Hematopoietic multipotent progenitor cell treated with erythropoietin and hydrocortisone succinate and interleukin-3 and kit ligand, for 4 days (in vitro differentiated cells): ENCODE results near the gene SGPP2.
A peak's percentile ranks its signal among the peaks of the same experiment; 100 is the strongest.
"Not testable (repeated sequence)": the region's sequence is repeated elsewhere in the genome, so short reads cannot be mapped to it uniquely, and the experiment has no call there.

Source experiments
- DNase-seq: peaks from one replicate; pipeline ENCODE4 v3.0.0-alpha.2; 2015

The SGPP2 gene

DNA sequence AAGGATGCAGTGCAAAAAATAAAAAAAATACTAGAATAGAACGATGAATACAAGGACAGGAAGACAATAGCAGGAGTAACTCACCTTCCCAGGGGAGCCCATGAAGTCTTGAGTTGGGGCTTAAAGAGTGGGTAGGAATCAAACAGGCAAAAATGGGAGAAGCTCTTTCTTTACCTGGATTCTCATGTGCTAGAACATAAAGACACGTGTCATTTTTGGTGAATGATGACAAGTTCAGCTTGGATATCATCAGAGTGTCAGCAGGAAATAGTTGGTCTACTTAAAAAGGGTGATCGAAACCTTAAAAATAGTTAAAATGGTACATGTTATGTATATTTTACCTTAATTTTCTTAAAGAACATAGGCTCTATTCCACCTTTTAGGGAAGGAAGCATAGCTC lies 5.7 kb downstream of the SGPP2 start:
- no peak for DNase-seq

DNA sequence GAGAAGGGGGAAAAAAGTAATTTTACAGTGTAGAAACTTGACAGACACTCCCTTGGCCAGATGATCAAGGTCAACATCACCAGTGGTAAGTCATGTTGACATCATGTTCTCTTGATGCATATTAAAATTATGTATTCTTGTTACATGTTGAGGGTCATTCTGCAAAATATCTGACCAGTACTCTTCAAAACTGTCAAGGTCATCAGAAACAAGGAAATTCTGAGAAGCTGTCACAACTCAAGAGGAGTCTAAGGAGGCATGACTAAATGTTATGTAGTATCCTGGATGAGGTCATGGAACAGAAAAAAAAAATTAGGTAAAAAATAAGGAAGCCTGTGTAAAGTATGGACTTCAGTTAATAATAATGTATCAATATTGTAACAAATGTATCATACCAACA lies 6.3 kb downstream of the SGPP2 start:
- DNase-seq, result no peak

- no peak for DNase-seq
Measured at GRCh38 chr2:222431869-222432268, 7.5 kb downstream of the SGPP2 start.

DNA sequence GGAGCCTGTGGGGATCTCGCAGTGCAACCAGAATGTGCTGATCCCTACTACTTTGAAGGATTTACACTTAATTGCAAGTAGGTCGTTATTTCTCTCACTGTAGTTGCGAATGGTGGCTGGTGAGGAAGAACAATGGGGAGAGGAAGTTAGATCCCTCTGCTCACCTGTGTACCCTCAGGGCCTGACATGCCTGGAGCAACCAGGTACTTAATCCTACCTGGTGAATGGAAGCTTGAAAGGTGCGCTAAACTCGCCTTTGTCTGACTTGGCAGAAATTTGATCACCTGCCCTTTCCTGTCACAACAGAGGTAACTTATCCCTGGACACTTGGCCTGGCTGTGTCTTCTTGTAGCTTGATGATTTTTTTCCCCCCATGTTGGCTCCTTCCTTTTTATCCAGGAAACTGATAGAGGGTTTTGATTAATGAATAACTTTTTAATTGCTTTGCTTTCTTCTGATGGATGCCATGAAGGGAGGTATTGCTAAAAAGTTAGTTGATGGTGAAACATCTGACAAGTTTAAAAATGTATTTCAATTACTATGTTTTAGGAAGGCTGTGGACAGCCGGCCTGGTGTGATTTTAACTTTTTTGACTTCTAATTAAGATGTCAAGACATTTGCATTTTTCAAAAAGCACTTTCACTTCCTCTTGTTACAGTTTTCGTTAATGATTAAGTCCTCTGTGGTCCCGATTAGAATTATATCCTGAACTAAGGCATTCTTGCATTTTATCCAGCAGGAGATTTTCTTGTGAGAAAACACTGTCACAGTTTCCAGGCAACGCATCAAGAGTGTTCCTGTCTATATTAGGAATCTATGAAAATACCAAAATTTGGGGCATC lies 9.2 kb downstream of the SGPP2 start:
- no peak for DNase-seq

- DNase-seq, result no peak
Measured at GRCh38 chr2:222434204-222434603, 9.9 kb downstream of the SGPP2 start.

GRCh38 chr2:222435400-222436039 lies 11.2 kb downstream of the SGPP2 start:
- DNase-seq, result not testable (repeated sequence)

DNA sequence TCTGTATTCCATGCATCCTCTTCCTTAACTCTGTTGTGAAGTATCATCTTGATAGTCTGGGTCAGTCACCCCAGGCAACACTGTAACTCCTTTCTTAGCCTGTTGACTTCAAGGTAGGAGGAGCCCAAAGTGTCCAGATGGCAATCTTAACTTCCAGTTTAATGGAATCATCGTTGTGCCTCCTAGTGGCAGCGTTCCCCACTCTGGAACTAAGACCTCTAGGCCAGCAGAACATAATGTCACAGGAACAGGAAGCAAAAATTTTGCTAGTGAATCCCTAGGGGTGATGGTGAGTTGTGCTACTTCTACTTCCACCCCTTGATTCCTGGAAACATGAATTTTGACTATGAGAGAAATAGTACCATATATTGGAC lies 11.7 kb downstream of the SGPP2 start:
- DNase-seq, result no peak

GRCh38 chr2:222439692-222440091 lies 15.3 kb downstream of the SGPP2 start:
- no peak for DNase-seq

DNA sequence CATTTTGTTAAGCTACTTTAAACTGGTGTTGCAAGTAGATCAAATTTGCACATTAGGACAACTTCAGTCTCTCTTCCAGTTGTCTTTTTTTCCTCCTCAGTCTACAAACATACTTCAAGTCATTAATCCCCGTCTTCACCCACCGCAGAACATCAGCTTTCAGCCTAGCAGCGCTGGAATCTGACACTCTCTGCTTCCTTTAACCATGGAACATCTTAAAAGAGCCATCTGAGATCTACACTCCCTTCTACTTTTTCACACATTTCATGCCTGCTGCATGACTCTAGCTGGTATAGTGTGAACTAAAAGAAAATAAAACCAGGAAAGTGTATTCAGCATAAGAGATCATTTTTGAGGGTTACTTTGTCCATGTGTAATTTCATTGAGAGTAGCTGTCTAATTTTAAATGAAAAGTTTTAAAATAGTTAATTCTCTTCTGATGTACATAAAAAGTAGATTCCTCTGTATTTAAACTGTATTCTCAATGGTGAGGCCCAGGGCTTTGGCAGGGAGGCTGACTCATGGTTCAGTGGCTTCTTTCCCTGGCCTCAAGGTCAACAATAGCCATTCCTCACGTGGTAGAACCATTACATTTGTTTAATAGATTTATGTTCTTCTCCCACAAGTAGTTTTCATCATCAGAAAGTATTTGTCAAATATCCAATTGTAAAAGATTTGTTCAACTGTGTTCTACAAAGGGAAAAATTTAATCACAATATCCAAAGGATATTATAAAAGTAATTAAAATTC lies 16.5 kb downstream of the SGPP2 start:
- DNase-seq, result no peak

GRCh38 chr2:222442665-222443064 lies 18.3 kb downstream of the SGPP2 start:
- DNase-seq, result no peak

DNA sequence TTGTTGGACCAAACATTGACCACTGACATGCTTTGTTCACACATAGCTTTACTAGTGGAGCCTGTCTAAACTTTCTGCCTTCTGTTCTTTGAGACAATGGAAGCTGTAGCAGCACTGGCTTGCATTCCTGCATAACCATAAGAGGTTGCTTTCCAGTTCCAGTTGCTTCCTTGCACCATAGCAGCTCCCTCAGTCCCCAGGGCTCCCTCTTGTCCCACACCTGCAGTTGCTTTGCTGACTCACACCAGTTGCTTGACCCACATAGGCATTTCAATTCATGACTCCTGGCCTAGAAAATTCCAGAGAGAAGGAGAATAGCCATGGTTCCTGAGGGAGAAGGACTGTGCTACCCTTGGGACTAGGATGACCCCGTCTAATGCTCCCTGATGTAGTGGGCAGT lies 20.9 kb downstream of the SGPP2 start:
- no peak for DNase-seq

DNA sequence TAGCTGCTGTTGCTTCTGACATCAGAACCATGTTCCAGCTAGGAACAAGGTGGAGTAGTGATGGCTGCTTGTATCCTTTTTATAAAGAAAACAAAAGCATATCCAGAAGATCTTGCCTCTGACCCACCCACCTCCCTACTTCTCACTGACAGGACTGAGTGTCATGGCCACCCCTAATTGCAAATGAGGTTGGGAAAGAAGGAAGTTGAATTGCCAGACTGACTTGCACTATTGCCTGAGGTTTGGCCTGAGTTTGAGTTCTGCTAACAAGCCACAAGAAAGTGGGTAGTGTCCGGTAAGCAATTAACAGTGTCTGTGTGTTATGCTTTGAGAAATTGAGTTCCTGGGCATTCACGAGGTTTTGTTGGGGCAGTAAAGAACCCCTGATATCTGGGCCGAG lies 22.8 kb downstream of the SGPP2 start:
- DNase-seq, result peak; percentile 28

DNA sequence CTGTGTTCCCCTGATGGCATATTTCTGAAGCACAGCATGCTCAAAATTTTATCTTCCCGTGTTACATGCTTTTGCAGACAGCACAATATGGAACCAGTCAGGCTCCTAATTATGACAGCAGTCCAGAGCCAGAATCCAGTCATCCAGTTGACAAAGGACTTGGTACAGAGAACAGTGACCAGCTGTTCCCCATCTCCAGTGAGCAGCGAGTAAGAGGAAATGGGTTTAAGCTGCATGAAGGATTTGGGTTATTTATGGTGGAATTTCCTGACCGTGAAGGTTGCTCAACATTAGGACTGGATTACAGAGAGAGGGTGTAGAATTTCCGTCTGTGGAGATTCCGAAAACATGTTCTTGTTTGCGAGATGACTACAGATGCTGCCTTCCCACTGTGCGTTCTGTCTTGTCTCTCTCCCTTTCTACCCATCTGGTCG lies 24.4 kb downstream of the SGPP2 start:
- peak; percentile 6 for DNase-seq

- no peak for DNase-seq
Measured at GRCh38 chr2:222450021-222450420, 25.7 kb downstream of the SGPP2 start.

DNA sequence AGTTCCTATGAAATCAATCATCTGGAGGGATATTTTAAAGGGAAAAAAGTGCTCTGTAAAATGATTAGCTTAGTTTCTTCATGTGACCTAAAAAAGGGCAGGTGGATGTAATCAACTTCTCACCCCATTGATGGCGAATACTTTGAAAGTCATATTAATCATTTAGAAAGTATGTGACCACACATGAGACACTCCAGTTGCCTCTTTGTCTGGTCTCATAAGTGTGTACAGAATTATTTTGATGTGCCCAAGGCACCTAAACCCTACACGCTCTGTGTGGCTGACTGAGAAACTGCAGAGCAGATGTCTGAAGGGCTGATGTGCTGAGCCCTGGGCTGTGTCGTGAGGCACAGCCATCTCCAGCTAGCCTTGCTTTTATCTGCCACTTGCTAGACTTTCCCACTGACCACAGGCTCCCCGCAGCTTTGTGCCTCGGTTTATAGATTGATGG lies 26.9 kb downstream of the SGPP2 start:
- no peak for DNase-seq

DNA sequence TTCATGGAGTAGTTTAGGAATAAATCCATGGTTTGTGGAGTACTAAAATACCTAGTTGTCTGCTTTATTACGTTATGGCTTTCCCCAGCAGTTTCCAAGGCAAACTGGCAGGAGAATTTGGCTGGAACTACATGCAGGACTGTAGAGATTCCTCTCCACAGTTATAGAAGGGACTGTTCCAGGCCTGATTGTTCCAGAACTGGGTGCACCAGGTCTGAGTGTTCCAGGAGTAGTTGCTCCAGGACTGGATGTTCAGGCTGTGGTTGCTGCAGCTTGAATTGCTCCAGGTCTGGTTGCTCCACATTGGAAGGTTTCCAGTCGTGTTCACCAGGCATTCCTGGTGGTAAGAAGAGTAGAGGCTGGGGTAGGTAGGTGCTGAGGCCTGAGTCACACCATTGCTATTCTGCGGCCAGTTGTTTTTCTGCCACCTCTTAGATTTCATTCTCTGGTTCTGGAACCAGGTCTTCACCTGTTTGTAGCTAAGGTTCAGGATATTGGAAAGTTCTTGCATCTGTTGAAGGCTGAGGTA lies 28.1 kb downstream of the SGPP2 start:
- no peak for DNase-seq

GRCh38 chr2:222456479-222457077 lies 32.2 kb downstream of the SGPP2 start:
- DNase-seq, result no peak

DNA sequence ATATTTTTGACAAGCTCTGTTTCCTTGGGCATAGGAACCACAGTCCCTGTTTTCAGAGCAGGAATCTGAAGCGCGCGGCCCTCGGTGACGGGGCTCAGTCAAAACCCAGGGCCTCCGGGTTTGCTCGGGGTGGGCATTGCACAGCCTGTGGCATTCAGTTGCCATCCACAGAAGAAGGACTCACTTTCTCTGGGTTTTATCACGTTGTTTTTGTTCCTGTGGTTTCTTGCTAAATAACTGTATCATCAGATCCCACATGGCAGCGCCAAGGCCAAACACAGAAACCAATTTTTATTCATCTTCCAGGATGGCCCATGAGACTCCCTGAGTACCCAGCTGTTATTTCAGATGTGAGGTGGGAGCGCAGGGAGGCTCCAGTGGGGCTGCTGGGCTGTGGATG lies 35.6 kb downstream of the SGPP2 start:
- no peak for DNase-seq

DNA sequence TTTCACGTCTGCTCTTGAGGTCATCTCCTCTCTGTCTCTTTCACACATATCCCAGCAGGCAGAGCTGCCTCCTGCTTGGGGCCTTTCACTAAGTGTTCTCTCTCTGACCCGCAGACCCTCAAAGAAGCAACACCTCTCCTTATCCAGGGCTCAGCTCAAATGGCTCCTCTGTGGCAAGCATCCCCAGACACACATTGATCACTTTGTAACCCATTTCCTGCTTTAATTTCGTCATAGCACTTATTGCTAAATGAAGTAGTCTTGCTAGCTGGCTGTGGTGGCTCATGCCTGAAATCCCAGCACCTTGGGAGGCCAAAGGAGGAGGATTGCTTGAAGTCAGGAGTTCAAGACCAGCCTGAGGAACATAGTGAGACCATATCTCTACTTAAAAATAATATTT lies 41.4 kb downstream of the SGPP2 start:
- peak; percentile 13 for DNase-seq

DNA sequence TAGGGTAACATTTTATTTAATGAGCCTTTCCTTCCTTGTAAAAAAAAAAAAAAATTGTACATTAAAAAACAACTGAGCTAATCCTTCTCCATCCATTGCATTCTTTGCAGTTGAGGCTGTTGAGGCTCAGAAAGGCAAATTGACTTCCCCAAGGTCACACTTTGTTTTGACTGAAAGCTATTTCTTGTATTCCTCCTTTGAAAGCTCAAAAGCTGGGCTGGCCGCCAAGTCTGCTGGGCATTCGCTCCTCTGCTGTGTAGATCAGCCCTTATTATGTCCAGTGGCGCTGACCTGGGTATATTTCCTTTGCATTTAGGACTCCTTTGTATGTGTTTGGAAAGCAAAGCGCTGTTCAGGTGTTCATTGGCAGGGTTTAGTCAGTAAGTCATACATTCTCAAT lies 44.0 kb downstream of the SGPP2 start:
- no peak for DNase-seq

DNA sequence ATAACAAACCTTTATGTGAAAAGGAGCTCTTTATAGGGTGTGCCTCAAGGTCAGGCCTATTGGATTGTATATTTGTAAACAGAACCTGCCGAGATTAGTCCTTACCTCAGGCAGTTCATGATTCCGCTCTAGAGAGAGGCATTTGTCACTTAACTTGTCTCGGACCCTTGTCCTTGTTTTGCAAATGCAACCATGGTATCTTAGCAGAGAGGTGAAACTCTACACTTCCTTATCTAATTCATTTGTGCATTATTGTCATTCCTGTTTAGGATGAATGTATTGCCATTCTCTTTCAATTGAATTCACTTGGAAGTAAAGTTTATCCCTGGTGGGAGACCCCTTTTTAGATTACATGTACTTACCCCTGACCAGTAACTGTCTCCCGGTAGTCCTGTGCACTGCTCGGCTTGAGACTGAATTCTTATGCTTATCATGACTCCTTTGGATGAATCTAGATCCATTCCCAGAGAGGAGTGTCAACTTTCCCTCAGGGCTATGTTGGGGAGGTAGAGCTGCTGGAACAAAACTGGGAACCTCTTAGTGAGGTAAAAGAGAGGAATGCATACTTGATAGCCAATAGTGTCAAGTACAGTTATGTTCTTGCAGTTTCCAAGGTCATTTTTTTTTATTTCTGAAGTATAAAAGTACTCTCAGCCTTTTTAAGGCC lies 46.6 kb downstream of the SGPP2 start:
- DNase-seq, result no peak

DNA sequence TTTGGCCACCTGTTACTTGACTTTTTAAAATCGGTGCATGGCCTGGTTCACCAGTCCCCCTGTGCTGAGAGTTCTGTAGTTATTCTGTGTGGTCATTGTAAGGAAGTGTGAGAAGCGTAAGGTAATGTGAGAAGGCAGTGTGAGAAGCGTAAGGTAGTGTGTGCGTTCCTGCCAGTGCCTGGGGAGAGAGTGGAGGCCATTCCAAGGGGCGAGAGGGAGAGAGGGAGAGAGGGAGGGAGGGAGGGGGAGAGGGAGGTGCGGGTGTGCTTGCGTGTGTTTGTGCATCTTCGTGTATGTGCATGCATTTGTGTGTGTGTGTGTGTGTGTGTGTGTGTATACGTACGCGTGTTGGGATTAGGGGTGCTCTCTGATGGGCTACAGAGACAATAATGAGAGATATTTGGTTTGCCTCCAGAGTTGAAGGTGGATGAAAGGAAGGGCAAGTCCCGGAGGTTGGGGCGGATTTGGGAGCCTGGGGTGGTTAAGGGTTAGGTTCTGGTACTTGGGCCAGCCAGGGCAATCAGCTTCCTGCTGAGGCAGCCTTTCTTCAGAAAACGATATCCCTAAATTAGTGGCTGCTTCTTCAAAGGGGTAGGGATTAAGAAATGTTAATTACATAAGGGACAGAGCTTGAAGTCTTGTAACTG lies 53.7 kb downstream of the SGPP2 start:
- DNase-seq, result no peak
